ENCODE data around the gene MAGOHB.
"Not testable (repeated sequence)": the region's sequence is repeated elsewhere in the genome, so short reads cannot be mapped to it uniquely, and the experiment has no call there.

MAGOHB gene

DNA sequence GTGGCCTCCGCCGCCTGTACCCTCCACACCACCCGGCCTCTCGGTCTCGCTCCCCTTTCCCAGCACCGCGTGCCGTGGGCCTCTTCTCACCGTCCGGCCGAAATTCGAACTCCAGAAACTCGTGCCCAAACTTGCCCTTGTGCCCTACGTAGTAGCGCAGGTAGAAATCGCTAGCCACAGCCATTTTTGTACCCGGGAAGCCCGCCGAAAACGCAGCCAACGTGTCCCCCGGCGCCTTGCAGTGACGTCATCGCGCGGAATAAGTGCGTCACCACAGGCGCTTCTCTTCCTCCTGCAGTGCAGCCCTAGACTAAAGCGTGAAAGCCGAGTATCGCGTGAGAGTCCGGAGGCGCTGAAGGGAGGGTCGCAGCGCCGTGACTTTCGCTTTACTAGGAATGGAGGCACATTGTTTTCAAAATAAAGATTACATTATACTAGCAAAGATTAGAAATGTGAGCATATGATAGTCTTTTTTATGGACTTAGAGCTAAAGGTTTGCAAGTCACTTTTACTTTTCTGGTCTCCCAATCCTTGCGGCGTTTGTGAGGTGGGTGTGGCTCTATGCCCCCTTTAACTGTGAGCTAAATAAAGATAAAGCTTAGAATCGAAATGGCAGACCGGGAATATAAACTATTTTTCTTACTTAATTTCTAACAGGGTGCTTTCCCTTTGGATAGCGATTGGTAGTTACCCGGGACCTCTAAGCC is at the start of gene MAGOHB:
MAGOHB (minus strand) TSS at position 261 of the 707 bp plus-strand sequence; CDS start at position 184, 77 bp downstream.
- peak; percentile 99 for DNase-seq

DNA sequence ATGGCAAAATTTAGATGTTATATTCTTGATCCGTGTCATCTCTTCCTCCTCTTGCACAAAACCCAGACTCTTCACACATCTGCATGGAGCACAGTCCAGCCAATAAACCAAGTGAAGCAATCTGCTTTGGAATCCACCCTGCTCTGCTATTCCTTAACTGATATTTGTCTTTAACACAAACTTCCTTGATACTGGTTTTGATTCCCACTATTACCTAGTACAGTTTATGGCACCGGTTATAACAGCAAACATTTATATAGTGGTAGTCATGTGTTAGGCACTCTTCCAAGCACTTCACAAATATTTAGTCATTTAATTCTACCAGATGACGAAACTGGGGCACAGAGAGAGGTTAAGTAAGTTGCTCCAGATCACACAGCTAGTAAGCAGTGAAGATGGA is 47.9 kb upstream of the MAGOHB start:
- no peak for DNase-seq

- no peak for DNase-seq
Observed at GRCh38 chr12:10654003-10654402, 40.6 kb upstream of the MAGOHB start.

DNA sequence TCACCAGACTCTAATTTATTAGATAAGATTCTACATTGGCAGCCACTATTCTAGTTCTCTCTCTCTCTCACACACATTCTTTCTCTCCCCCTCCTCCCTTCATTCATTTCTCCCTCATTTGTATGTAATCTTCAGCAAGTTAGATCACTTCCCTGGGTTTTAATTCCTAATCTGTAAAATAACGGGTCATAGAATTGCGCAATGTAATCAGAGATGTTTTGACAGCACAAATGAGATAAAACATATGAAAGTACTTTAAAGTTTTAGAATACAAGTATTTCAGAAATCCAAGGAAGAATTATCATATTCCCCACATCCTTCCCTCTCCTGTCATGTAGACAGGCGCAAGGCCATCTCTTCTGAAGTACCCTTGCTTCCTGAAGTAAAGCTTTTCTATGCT is 38.8 kb upstream of the MAGOHB start:
- DNase-seq, result no peak

GRCh38 chr12:10646576-10646975 is 33.2 kb upstream of the MAGOHB start:
- not testable (repeated sequence) for DNase-seq

- no peak for DNase-seq
Observed at GRCh38 chr12:10645910-10646309, 32.5 kb upstream of the MAGOHB start.

DNA sequence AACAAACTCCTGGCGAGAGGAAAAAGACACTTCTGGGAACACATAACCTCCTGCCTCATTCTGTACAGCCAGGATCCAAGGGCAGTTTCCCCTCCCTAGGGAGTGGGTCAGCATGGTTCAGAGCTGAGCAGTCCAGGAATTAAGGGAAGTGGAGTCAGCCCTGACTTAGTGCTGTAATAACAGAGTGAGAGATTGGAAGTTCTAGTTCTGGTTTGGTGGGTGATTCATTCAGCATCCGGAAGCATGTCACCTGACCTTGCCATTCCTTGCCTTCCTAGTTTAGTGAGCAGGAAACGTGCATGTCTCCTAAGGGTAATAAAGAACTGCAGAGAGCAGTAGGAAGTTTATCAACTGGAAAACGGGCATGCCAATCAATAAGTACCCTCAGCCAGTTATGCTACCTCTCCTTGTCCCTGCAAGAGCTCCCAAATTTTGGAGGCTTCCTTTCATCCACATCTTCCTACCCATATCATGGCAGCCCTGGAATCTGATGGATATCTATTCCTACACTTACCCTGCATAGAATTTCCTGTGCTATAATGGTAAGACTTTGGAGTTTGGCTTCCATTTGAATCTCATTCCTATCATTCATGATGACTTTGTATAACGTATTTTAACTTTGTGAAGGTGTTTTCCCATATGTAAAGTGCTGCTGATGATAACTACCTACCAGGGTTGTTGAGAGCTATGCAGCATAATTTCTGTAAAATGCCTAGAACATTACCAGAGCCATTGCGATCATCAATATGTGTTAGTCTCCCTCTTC is 28.5 kb upstream of the MAGOHB start:
- DNase-seq, result no peak

DNA sequence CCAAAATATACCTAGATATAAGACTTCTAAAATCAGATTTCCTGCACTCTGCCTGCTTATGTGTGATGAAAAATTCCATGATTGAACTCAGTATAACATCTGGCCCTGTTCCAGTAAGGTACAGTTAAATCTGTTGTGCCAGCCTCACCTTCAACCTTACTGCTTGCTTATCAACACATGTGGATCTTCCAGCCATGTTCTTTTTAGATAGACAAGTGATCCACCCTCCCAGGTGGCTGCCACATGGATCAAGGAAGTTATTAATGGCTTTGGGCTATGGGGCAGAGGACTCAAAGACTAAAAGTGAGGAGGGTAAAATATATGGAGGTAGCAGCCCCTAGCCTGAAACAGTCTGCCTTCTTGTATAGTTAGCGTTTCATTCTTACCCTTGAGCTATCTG is 25.3 kb upstream of the MAGOHB start:
- no peak for DNase-seq

DNA sequence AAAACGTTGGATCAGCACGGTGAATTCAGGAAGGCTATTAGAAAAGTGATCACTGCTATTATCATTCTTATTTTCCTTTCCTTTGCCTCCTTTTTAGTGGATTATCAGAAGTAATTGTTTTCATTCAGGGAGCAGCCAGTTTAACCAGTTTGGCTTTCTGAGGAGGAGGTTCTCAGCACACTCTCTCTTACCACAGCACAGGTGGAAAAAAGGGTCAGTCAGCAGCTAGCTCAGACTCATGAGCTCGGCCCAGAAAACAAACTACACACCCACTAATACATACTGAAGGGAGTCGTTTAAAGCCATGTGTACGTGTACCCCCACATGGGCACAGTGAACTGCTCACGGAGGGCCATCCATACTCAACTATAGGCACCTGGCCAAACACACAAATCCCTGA is 23.2 kb upstream of the MAGOHB start:
- no peak for DNase-seq

GRCh38 chr12:10636124-10636523 is 22.7 kb upstream of the MAGOHB start:
- DNase-seq, result no peak

- no peak for DNase-seq
Observed at GRCh38 chr12:10635306-10635705, 21.9 kb upstream of the MAGOHB start.

DNA sequence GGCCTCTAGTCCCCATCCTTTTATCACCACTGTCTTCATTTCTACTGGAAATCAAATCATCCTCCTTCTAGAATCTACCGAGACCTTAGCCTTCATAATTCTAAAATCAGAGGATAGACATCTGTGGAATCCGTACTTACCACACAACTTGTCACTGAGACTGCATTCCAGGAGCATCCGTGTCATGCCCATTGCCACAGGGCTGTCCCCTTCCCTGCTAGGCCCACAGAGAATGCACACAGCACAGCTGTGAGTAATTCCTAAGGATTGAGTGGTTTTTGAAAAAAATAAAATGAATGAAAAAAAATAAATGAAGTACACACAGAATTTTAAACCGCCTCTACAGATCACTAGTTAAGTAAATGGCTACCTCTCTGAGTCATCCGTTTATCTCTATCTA is 21.0 kb upstream of the MAGOHB start:
- DNase-seq, result no peak

DNA sequence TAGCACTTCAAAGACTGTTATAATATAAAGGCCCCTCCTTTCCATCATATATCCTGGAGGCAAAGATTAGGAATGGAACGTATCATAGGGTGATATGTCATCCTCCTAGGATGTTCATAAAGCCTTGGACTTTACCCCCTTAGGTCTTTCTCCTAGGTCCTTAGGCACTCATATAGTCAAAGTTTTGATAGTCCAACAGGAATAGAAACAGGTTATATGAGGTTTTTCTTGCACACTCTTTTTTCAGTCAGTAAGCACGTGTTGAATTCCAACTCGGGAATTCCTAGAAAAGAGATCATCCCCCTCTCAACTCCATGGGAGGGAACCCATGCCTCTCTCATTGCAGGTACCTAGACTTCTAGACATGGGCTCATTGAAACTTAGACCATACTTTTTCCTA is 20.1 kb upstream of the MAGOHB start:
- DNase-seq, result no peak

- no peak for DNase-seq
Observed at GRCh38 chr12:10632226-10632625, 18.8 kb upstream of the MAGOHB start.

GRCh38 chr12:10624605-10625004 is 11.2 kb upstream of the MAGOHB start:
- no peak for DNase-seq

- no peak for DNase-seq
Observed at GRCh38 chr12:10623131-10623530, 9.7 kb upstream of the MAGOHB start.

DNA sequence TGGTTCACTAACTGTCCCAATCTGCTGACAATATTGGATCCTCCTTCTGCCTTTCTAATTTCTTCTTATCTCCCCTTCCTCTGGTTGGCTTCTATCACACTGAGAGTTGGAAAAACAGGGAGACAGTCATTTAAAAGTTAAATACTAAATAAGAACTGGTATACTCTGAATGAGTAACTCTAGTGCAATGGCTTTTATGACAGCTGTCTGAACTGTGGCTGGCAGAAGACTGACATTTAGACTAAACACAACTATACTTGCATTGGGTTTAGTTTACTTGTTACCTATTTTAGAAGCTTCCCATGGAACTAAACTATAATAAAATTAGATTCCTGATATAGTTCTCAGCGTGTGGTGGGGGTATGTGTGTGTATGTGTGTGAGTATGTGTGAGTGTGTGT is 7.9 kb upstream of the MAGOHB start:
- DNase-seq, result no peak

DNA sequence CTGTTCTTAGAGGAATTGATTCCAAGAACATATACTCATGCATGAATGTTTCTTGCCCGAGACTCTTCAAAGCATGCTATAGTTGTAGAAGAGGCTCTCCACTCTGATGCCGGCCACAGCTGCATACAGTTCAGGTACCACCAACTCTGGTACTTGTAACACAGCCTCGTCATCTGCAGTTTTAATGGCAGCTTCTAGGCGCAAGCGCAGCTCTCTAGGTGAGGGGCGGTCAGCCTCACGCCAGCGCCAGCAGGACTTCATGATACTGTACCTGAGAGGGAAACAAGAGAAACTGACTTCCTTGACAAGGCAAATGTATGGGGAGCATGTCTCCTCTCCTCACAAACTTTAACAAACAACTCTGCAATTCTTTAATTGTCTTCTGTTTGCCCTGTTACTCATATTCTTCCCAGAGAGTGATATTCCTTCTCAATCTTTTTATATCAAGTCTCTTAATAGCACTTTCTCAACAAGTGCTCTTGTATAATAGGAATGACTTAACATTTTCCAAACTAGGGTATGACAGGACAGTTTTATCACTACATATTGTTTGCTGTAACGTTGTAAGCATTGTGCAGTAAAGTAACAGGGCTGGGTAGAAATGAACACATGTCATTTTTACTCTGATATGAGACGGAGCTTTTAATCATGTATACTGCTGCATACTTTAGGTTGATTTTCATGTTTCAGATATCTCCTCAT is 6.8 kb upstream of the MAGOHB start:
- no peak for DNase-seq

DNA sequence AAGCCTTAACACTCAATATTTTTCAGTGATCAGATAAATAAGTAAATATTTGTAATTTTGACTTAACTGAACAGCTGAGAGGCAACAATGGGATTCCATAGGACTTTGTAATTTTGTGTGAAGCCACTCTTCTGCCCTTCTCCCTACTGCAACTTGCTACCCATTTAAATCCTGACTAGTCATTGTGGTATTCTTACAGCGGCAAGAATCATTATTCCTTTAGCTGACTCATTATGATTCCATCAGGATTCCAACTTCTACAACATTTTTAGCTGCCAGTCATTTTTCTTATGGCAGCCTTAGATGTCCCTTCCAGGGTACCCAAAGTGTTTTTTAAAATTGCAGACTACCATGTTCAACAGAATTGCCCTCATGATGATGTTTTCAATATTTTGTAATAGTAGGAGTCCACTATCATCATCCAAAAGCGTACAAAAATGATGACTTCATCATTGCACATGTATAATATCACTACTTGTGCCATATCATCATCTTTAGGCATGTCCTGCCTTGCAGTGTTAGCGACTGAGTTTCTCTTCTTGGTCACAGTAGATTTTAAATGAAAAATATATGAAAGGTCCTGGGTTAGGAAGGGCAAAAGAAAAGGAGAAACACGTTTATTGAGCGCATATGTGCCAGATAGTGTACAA is 5.1 kb upstream of the MAGOHB start:
- DNase-seq, result no peak

DNA sequence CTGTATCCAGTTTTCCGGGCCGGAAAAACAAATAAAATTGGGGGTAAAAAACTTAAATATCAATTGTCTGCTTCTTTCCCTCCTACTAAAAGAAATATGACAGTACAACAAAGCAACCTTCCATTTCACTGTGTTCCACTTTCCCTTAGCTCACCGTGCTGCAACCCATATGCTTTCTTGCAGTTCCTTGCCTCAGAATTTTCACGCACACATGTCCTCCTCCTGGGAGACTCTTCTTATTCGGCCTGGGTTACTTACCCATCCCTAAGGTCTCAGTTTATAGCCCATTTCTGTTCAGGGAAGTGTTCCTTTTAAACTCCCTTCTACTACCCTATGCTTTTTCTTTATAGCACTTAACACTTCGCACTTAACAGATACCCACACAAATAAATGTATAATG is 4.5 kb upstream of the MAGOHB start:
- DNase-seq, result no peak

DNA sequence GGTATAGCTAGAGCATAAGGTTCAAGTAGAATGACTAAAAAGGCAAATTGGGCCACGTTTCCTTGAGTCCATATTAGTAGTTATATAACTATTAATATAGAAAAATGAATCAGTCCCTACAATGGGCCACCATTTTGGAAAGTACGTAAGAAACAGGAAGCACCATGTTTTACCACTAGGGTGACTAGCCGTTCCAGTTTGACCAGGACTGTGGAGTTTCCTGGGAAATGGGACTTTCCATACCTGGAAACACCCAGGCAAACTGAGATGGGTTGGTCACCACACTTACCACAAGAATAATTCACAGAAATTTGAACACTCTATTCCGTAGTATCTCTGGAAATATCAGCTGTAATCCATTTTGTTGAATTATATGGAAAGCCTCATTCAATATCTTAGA is 2.1 kb upstream of the MAGOHB start:
- no peak for DNase-seq

DNA sequence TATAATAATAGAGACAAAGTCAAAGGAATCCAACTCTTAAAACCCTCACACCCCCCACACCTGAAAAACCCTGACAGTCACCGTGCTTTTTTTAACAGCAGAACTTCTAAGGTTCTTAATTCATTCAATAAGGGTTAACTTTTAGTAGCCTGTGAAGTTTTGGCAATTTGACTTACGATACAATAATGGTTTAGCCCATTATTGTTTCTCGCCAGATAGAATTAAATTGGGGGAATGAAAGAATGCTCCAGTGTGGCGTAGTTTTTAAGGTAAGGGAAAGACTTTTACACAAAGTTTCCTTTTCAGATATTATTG is 604 bp upstream of the MAGOHB start:
- no peak for DNase-seq

- DNase-seq, result no peak
Observed at GRCh38 chr12:10612984-10613348, 443 bp downstream of the MAGOHB start.

DNA sequence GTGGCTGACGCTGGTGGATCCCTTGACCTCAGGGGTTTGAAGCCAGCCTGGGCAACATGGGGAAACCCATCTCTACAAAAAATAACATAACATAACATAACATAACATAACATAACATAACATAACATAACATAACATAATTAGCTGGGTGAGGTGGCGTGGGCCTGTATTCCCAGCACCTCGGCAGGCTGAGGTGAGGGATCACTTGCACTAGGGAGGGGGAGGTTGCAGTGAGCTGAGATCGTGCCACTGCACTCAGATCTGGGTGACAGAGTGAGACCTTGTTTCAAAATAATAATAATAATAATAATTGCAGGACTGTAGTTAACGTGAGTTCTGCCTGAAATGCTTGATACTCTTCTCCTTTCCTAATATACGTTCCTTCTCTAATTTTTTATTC is 1.3 kb downstream of the MAGOHB start:
- no peak for DNase-seq

Data from activated naive CD4-positive, alpha-beta T cell treated with Interleukin-2 at 50 U/mL for 16 hours (primary cell).